Measurements from ENCODE around the gene DDX25. TPM values are rescaled to one million over a fixed set of nuclear protein-coding genes. Genes with fewer than 3 reads are reported as not detected.
A peak's percentile ranks its signal among the peaks of the same experiment; 100 is the strongest.

DDX25 gene
- total RNA-seq, 4 donors from 2014 or later = 1.5 TPM; not detected in 3

DNA sequence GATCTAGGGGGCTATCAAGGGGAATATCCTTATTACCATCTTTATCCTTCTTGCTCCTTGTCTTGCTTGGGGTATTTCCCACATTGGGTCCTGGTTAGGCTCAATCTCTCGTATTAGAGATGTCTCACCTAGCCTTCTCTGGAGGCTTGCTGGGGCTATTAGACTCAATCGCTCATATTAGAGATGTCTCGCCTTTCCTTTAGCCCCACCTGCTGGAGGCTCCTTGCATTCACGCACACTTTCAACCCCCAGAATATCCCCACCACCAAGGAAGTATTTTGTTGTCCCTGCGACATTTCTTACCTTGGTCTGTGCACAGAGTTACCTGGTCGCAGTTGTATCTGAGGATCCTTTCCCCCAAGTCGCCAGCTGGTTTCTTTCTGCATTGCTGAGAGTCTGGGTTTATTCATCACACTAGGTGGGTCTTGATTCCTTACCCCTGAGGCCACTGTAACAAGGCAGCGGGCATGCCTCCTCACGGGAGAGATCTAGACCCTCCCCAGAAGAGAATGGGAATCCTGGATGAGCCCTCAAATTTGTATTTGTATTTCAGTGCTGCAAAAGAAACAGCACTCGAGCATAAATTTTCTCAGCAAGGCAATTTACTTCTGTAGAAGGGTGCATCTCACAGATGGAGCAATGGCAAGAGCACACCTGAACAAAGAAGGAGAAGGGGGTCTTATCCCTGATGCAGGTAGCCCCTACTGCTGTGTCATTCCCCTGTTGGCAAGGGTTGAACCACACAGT, 32.7 kb upstream of the DDX25 start:
- Histone ChIP-seq H3K36me3 (no peaks in the 10 kb centered on the region), H3K4me1 (no peaks in the 10 kb centered on the region), H3K27me3 (no peaks in the 10 kb centered on the region), H3K27ac (no peak overlapping the region), H3K9me3 (no peaks in the 10 kb centered on the region), H3K4me3 (no peak overlapping the region)
- WGBS, 2 donors (ENCODE audit: low coverage in 1 of 2) = 80 to 85% methylated on average over 6 to 10 of the region's 10 CpGs
- TF ChIP-seq, protein P1, sequence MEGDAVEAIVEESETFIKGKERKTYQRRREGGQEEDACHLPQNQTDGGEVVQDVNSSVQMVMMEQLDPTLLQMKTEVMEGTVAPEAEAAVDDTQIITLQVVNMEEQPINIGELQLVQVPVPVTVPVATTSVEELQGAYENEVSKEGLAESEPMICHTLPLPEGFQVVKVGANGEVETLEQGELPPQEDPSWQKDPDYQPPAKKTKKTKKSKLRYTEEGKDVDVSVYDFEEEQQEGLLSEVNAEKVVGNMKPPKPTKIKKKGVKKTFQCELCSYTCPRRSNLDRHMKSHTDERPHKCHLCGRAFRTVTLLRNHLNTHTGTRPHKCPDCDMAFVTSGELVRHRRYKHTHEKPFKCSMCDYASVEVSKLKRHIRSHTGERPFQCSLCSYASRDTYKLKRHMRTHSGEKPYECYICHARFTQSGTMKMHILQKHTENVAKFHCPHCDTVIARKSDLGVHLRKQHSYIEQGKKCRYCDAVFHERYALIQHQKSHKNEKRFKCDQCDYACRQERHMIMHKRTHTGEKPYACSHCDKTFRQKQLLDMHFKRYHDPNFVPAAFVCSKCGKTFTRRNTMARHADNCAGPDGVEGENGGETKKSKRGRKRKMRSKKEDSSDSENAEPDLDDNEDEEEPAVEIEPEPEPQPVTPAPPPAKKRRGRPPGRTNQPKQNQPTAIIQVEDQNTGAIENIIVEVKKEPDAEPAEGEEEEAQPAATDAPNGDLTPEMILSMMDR (IDR thresholded peaks at IDR 0.05) = peak in 2 of 5 experiments; percentile 13
- TF ChIP-seq POLR2AphosphoS5 (IDR thresholded peaks at IDR 0.05) = no peak
- DNase-seq = no peak
- intact Hi-C loops (cut with DNase I; ENCODE audit: low total_unique reads) (loop anchor here (5.0 kb wide), 1 partner anchor 304 kb away; the partner anchor contains the start of gene EI24), in situ Hi-C loops (cut with MboI; ENCODE audit: low pct_ligation_motif_present in 1 of 4, low pct_unique_long_range_greater_than_20kb in 1 of 4, low sequenced_read_pairs in 3 of 4) (no loop called here)

DNA sequence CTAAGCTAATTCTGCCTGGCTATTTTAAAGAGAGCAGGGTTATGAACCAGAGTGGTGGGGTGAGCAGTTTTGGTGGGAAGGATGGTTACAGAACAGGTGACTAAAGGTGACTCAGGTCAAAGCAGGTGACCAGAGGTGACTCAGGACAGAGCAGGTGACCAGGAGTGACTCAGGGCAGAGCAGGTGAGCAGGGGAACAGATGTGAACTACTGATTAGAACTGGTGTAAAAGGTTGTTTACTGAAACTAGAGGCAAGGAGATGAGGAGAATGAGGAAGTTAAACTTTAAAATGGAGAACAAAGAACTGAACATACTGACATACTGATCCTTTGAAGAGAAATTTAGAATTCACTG, 32.2 kb upstream of the DDX25 start:
- H3K9me3 ChIP-seq = no peaks in the 10 kb centered on the region
- intact Hi-C loops (cut with DNase I; ENCODE audit: low total_unique reads) (loop anchor here (5.0 kb wide), 1 partner anchor 305 kb away; the partner anchor contains the start of gene EI24), in situ Hi-C loops (cut with MboI; ENCODE audit: low pct_ligation_motif_present in 1 of 4, low pct_unique_long_range_greater_than_20kb in 1 of 4, low sequenced_read_pairs in 3 of 4) (no loop called here)
- TF ChIP-seq POLR2AphosphoS5 (IDR thresholded peaks at IDR 0.05) (no peak), EP300 (IDR thresholded peaks at IDR 0.05; ENCODE audit: low read depth) (no peak)
- TF ChIP-seq, protein P1 (IDR thresholded peaks at IDR 0.05) = no peak
- H3K27ac ChIP-seq = no peak overlapping the region
- no peak overlapping the region for H3K4me3 ChIP-seq
- no peaks in the 10 kb centered on the region for H3K27me3 ChIP-seq
- H3K36me3 ChIP-seq = no peaks in the 10 kb centered on the region
- H3K4me1 ChIP-seq = no peaks in the 10 kb centered on the region
- no peak for DNase-seq

DNA sequence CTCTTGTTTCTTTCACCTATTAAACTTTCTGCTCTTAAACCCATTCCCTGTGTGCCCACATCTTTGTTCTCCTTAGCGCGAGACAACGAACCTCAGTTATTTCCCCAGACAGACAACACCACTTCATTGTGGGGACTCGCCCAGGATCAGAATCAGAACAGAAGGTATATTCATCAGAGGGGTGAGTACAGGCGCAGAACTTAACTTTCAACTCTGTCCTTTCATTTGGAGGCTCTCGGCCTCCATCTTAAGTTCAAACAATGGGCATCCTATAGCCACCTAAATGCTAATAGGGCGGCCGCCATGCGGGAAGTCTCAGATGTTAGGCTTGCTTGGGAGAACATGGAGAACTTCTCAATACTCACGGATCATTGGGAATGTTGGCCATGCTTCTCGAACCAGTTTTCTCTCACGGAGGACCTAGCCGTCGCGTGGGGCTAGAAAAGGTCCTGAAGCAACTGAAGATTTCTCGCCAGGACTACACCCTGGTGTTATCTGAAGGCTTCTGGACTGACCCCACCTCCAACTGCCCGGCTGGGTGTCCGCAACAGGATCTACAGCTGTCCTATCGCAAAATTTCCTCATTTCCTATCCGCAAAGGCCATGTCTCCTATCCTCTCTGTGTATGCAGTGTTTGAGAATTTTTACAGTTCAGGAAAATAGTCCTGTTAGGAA, 30.3 kb upstream of the DDX25 start:
- intact Hi-C loops (cut with DNase I; ENCODE audit: low total_unique reads) (loop anchor here (5.0 kb wide), 1 partner anchor 307 kb away; the partner anchor contains the start of gene EI24), in situ Hi-C loops (cut with MboI; ENCODE audit: low pct_ligation_motif_present in 1 of 4, low pct_unique_long_range_greater_than_20kb in 1 of 4, low sequenced_read_pairs in 3 of 4) (no loop called here)
- DNase-seq = no peak
- 81% methylated on average over 19 of the region's 20 CpGs; no CpG with 5 or more reads in 1 of the 2 donors for WGBS, 2 donors (ENCODE audit: low coverage in 1 of 2)
- no peak overlapping the region for H3K27ac ChIP-seq
- no peaks in the 10 kb centered on the region for H3K9me3 ChIP-seq
- no peaks in the 10 kb centered on the region for H3K4me1 ChIP-seq
- no peaks in the 10 kb centered on the region for H3K27me3 ChIP-seq
- H3K4me3 ChIP-seq = no peak overlapping the region
- no peaks in the 10 kb centered on the region for H3K36me3 ChIP-seq
- TF ChIP-seq EP300 (IDR thresholded peaks at IDR 0.05; ENCODE audit: low read depth) (no peak), POLR2AphosphoS5 (IDR thresholded peaks at IDR 0.05) (no peak), POLR2A (IDR thresholded peaks at IDR 0.05) (no peak)
- TF ChIP-seq, protein P1 (IDR thresholded peaks at IDR 0.05) = no peak

DNA sequence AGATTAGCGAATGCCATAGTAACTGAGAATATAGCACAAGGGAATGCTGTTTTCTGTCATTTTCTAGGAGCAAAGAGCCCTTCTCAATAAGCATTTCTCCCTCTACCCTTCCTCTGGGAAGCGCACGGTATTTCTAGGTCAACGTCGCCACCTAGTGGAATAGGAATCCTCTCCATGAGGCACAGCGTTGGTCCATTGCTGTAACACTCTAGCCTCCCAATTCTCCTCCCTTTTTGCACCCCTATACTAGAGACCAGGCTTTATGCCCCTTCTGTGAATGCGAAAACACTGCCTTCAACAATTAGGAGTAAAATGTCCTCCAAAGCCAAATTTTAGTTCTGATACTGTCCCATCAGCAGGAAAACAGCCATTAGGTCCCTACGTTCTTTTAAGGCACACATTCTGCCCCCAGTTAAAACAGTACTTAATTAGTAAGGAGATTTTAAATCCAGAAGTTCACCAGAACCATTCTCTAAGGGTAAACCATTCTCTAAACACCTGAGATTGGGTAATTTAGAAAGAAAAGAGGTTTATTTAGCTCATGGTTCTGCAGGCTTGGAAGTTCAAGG, 29.7 kb upstream of the DDX25 start:
- H3K36me3 ChIP-seq = no peaks in the 10 kb centered on the region
- TF ChIP-seq POLR2A (IDR thresholded peaks at IDR 0.05) = no peak
- TF ChIP-seq, protein P1 (IDR thresholded peaks at IDR 0.05) = peak; percentile 64 to 73 (median 69)
- no peak for TF ChIP-seq EP300 (IDR thresholded peaks at IDR 0.05; ENCODE audit: low read depth)
- no peak for TF ChIP-seq POLR2AphosphoS5 (IDR thresholded peaks at IDR 0.05)
- 13 to 14% methylated on average over 1 to 8 of the region's 8 CpGs for WGBS, 2 donors (ENCODE audit: low coverage in 1 of 2)
- no peak overlapping the region for H3K4me3 ChIP-seq
- H3K27ac ChIP-seq = no peak overlapping the region
- no peaks in the 10 kb centered on the region for H3K27me3 ChIP-seq
- intact Hi-C loops (cut with DNase I; ENCODE audit: low total_unique reads) = loop anchor here (5.0 kb wide), 1 partner anchor 307 kb away; the partner anchor contains the start of gene EI24
- in situ Hi-C loops (cut with MboI; ENCODE audit: low pct_ligation_motif_present in 1 of 4, low pct_unique_long_range_greater_than_20kb in 1 of 4, low sequenced_read_pairs in 3 of 4) = loop anchor here in 1 of 4 donors (25.0 kb wide), 1 partner anchor 262 kb away; no protein-coding TSS in a partner anchor
- H3K4me1 ChIP-seq = no peaks in the 10 kb centered on the region
- no peaks in the 10 kb centered on the region for H3K9me3 ChIP-seq
- peak; percentile 49 for DNase-seq

All from transverse colon (tissue), 4 donors.